GM21367 (cell line): ENCODE measurements around the gene PSMA5.
"Not testable (repeated sequence)": the region's sequence is repeated elsewhere in the genome, so short reads cannot be mapped to it uniquely, and the experiment has no call there.

Experiments
- ATAC-seq: cut with Tn5 transposase; IDR thresholded peaks from one replicate; pipeline ENCODE4 v1.9.1; 2021; ENCODE audit not compliant: unreplicated experiment

PSMA5 gene

GRCh38 chr1:109433322-109433721 lies 7.1 kb upstream of the PSMA5 start:
- ATAC-seq = no peak

GRCh38 chr1:109432336-109432735 lies 6.1 kb upstream of the PSMA5 start:
- ATAC-seq = no peak

DNA sequence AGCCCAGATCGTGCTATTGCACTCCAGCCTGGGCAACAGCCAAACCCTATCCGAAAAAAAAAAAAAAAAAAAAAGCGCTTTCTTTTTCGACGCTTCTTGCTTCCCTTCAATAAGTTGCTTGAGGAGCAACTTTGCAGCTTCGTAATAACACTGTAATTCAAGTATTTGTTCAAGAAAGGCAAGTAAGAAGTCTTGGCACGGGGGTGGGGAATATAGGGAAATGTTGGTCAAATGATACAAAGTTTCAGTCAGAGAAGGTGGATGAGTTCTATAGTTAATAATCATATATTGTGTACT lies 871 bp upstream of the PSMA5 start:
- no peak for ATAC-seq

GRCh38 chr1:109425391-109426280 lies 612 bp downstream of the PSMA5 start:
- peak; percentile 22 for ATAC-seq

GRCh38 chr1:109423498-109423897 lies 2.8 kb downstream of the PSMA5 start:
- no peak for ATAC-seq

DNA sequence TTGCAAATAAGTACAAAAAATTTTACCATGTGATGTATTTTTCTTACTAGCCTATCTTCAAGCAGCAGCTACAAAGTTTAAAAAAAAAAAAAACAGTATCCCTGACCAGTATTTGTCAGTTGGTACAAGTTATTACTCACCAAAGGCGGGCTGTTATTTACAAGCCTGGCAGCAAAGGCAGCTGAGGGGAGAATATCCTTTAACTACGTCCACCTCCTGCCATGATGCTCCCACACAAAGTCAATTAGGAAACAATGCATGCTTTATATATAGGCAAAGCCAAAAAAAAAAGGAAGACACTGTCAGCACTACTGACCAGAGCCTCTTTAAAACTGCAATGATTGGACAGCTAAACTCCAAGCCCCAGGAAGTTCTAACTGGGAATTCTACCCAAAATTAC lies 13.7 kb downstream of the PSMA5 start:
- ATAC-seq = no peak

DNA sequence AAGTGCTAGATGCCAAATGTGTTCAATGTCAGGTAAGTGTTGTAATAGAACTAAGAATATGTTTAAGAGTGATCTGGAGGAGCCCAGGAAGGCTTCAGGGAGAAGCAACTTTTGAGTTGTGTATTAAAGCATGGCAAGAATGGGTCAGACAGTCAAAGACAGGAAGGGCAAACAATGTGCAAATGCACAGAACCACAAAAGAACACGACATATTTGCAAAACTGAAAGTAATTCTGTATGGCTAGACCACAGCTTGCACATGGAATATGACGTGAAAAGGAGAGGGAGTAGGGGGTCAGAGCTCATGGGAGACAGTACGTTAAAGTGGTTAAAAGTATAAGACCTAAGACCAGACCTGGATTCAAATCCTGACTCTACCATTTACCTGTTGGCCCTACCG lies 21.4 kb downstream of the PSMA5 start:
- no peak for ATAC-seq

DNA sequence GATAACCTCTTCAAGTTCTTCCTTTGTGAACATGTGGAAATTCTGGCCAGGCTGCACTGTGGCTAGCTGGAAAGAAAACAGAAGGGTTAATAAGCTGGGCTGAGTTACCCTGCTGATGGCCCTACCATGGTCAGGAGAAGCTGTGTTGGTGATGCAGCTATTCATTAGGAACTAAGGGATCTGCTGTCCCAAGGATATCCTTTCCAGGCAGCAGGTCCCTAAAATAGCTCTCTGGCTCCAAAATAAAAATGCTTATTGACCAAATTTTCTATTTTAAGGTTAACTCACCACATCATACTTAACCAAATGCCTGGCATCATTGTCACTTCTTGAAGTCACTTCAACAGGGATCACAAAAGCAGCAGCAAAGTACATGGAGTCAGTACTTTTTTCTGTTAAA lies 24.2 kb downstream of the PSMA5 start:
- ATAC-seq = no peak

- ATAC-seq = no peak
Observed at GRCh38 chr1:109400035-109400655, 26.1 kb downstream of the PSMA5 start.

GRCh38 chr1:109399326-109399957 lies 26.8 kb downstream of the PSMA5 start:
- ATAC-seq = no peak

DNA sequence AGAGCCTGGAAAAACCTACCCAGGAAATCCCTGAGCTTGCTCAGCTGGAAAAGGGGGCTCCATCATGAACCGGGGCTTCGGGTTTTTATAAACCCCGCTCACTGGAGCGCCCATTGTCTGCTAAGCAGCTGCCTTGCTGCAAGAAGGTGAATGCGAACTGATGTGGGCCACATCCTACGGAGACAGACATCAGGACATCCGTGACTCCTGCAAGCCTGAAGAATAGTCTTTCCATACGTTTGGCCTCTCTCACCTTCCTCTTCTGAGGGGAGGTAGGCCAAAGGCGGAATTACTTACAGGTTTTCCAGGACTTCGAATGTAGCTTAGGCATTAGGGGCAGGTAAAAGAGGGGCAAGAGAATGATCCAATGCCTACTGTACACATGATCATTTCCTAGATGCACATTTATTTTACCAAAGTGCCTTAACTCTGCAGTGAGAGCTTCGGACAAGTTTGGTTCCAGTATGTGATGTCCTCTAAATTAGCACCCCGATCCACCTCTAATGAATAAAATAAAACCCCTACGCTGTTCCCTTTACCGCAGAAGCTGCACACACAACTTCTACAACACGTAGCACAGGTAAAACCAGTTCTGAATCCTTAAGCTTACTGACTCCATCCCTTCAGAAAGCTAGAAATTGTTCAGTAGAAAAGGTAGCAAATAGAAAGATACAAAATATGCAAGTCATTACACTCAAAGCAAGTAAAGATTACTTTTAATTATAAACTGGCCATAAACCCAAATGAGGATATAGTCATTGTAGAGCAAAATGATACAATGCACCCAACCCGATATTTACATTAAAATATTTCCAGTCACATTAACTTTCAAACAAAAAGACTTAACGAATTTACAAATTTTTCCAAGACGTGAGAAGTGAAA lies 27.7 kb downstream of the PSMA5 start:
- ATAC-seq = no peak

- peak; percentile 80 for ATAC-seq
Observed at GRCh38 chr1:109397581-109398342, 28.5 kb downstream of the PSMA5 start, which contains the start of gene SORT1. SORT1 (minus strand) TSS chr1:109397918; CDS start chr1:109397892, 26 bp downstream.

GRCh38 chr1:109396871-109397580 lies 29.2 kb downstream of the PSMA5 start:
- ATAC-seq = peak; percentile 5

DNA sequence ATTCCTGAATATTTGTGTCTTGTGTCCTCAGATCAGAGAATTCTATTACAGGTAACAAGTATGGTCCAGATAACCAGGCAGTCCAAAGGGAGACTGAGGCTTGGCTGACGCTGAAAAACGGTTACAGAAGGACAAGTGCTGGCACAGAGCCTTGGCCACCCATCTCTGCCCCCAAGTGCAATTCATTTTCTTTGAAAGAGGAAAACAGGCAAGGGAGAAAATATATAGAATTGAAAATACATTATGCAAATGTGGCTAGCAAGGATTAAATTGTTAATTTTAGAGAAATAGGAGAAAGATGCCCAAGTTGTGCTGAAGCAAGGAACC lies 29.8 kb downstream of the PSMA5 start:
- ATAC-seq = no peak

GRCh38 chr1:109395602-109396512 lies 30.4 kb downstream of the PSMA5 start:
- ATAC-seq = no peak

DNA sequence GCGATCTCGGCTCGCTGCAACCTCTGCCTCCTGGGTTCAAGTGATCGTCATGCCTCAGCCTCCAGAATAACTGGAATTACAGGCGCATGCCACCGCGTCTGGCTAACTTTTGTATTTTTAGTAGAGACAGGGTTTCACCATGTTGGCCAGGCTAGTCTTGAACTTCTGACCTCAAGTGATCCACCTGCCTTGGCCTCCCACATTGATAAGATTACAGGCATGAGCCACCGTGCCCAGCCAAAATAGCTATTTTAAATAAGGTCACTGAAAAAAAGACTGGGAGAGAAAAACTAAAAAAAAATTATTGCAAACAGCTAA lies 31.0 kb downstream of the PSMA5 start:
- ATAC-seq = not testable (repeated sequence)

GRCh38 chr1:109394591-109395281 lies 31.5 kb downstream of the PSMA5 start:
- ATAC-seq = no peak

DNA sequence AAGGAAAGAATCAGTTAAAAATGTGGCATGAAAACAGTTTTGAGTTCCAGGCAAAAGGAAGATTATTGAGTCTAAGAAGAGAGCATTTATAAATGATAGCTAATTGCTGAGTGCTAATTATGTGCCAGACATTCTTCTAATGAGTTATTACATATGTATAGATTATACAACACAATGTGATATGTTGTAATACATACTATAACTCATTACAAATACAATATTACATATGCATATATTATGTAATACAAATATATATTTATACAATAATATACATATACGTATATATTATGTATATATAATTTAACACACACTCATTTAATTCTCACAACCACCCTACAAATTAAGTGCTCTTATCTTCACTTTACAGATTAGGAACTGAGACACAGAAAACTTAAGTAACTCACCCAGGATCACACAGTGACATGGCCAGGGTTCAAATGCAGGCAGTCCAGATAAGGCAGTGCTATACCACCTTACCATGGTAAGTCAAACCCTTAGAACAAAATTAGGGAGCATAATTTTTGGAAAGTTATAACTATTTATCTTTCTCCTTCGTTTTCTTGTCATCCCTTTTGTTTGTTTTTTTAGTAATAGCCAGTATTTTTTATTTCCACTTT lies 32.5 kb downstream of the PSMA5 start:
- no peak for ATAC-seq
